GM19397 (cell line): ENCODE results near the gene PTAR1.

Experiments used
- ATAC-seq: cut with Tn5 transposase; IDR thresholded peaks from one replicate; pipeline ENCODE4 v1.9.1; 2021; ENCODE audit warnings: mild to moderate bottlenecking, moderate library complexity; ENCODE audit not compliant: unreplicated experiment

The PTAR1 gene

DNA sequence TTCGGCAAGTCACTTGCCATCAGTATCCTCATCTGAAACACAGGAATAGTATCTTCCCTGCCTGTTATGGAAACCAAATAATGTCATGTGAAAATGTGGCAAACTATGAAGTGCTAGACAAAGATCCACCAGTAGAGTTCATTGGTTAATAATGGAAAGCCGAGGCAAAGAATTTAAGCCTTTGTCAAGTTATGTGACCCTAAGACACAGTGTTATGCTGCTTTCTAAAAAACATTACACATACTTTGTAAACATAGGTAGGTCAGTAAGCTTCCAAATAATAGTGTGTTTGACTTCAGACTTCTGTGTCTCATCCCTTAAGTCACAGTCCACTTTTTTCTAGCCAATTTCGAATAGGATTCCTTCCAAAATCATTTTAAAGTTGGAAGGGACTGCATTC, 6.0 kb downstream of the PTAR1 start:
- ATAC-seq = no peak

DNA sequence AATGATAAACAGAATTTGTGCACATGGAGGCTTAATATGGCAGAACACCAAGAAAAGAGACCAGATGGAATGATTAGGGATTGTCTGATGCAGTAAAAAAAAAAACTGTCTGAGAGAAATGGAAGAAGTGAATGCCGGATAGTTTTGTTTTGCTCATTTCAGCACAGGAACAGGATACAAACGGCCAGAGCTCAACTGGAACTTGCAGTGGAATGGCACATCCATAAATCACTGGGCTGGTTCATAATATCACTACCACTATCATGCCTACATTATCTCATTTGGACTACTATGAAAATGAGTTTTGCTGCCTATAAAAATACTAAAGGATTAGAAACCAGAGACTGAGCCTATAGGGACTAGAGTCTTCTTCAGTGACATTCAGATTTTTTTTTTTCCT, 9.7 kb downstream of the PTAR1 start:
- no peak for ATAC-seq

DNA sequence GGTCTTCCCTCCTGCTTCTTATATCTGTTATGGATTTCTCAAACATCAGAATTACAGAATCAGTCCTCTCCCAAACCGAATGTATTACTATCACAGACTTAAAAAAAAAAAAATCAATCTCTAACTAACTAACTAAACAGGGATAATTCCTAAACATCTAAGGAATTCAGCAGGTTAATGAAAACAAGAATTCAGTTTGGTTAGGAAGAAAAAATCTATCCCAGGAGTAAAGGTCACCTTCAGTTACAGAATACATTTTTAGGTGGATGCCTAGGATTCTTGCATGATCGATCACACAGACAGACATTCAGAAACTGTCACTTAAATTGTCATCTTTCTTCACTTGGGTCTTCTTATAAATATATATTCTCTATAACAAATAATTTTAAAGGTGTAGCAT, 11.5 kb downstream of the PTAR1 start:
- ATAC-seq = no peak

DNA sequence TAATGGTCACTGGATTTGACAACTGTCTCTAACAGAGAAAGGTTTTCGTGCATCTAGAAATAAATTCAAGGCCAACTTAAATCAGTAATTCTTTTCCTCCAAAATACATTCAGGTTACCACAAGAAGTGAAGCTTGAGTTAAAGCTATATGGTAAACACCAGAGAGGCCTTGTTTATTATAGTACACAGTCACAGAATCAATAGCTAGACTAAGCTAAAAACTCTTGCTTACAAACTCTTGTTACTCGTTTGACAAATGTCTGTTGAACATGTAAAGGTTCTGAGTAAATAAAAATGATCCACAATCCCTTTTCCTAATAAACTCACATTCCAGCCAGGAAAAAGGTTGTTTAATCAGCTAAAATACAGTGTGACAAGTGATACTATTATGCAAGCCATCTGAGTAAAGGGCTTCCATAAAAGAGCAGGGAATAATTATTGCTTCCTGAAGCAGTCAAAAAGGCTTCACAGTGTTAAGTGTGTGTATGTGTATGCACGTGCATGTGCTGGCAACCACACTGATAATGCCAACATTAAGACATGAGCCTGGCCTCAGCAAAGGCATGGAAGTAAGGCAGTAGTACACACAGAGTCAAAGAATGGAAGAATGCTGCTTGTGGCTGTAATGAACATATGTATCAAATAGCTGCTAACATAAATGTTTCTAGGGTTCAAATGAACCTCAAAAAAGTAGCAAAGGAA, 12.8 kb downstream of the PTAR1 start:
- ATAC-seq = no peak

DNA sequence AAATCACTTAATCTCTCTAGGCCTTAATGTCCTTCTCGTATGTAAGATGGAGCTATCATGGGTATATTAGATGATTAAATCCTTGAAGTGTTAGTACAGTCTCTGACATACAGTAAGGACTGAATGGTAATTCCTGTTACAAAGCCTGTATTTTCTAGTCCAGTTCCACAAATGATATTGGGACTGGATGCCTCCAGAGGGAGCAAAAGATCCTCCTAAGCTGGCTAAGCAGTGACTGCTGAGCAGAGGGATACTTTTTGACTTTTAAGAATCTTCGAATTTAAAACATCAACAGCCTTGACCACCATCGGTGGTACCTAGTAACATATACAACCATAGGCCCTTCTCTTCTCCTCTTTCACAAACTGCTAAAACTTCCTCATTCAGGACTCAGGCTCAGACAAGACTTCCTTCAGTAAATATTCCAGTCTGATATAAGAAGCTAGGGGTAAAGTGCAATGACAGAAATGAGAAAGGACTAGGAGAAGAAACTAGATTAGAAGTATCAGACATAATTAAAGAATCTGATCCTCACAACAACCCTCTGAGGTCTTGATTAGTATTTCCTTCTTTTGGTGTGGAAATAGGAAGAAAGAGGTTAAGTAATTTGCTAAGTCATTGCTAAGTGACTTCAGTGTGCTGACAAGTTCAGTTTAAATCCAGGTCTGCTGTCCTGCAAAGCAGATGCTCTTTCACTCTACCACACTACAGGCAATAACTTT, 13.9 kb downstream of the PTAR1 start:
- no peak for ATAC-seq

DNA sequence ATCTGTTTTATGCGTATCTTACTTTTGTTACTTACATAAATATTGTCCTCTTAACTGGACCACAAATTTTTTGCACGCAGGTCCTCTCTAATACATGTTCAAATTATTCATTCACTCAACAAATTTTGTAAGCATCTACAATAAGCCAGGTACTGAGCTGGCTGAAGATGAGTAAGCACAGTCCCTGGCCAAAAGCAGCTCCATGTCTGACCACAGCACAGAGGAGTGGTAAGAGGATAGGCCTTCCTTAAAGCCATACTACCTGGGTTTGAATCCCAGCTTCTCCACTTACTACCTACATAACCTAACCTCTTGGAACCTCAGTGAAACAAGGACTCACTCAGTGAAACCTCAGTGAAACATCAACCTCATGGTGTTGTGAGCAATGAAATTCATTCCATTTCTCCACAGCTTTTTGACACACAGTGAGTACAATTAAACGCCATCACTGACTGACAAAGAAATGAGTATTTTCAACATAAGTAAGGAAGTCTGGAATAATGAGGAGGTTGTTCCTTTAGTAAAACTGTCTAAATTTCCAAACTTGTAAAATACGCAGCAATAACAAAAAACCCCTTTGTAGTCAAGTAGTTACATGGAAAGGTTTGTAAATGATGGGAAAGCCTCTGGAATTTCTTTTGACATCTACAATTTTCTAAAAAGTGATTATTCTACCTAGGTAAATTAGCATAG, 15.0 kb downstream of the PTAR1 start:
- ATAC-seq = no peak

DNA sequence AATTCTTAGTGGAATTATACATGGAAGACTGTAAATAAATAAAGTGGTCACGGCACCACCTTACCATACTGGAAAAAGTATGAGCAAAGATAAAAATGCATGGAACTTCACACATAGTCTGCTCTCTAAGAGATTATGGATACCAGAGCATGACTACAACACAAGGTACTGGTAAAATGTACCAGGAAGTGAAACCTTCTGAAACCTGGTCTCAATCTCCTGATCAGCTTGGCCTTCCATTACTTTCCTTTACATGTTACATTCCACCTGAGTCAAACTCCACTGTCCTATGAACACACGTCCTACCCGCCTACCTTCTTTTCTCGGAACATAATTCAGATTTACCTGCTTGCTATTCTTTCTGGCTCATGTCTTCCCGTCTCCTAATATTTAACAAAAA, 15.9 kb downstream of the PTAR1 start:
- no peak for ATAC-seq

DNA sequence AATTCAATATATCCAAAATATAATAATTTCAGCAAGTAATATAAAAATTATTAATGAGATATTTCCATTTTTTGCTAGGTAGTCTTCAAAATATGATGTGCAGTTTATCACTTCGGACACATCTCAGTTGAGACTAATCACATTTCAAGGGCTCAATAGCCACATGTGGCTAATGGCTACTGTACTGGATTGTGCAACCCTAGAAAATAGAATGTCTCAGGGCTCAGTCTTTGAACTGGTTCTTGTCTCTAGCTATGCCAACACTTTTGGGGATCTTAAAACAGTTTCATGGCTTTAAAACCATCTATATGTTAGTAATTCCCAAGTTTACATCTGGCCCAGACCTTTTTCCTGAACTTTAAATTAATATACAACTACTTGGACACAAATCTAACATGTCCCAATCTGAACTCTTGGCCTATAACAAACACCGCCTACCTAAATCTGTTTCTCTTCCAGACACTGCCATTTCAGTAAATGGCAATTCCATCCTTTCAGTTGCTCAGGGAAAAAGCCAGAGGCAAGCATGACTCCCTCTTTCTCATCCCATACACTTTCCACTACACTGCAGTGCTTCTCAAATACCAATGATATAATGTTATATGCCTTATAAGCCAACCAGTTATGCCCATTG, 18.8 kb downstream of the PTAR1 start:
- ATAC-seq = no peak

DNA sequence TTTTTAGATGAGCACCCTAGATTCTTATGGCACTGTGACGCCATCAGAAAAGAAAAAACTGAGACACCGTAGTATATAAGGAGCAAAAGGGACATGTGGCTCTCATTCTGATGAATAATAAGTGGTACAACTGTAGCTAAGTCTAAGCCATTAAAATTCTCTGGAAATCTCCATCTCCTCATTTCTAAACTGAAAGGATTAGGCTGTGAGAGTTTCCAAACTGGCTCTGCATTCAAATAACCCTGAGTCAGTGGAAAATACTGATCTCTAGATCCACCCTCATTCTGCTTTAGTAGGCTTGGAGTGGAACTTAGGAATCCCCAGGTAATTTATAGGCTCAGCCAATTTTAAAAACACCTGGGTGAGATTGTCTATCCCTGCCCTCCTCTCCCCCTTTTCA, 28.5 kb downstream of the PTAR1 start:
- no peak for ATAC-seq

DNA sequence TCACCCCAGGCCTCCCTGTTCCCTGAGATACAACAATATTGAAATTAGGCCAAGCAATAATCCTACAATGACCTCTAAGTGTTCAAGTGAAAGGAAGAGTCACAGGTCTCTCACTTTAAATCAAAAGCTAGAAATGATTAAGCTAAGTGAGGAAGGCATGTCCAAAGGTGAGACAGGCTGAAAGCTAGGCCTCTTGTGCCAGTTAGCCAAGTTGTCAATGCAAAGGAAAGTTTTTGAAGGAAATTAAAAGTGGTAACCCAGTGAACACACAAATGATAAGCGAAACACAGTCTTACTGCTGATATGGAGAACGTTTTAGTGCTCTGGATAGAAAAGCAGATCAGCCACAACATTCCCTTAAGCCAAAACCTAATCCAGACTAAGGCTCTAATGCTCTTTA, 39.8 kb downstream of the PTAR1 start:
- ATAC-seq = no peak

DNA sequence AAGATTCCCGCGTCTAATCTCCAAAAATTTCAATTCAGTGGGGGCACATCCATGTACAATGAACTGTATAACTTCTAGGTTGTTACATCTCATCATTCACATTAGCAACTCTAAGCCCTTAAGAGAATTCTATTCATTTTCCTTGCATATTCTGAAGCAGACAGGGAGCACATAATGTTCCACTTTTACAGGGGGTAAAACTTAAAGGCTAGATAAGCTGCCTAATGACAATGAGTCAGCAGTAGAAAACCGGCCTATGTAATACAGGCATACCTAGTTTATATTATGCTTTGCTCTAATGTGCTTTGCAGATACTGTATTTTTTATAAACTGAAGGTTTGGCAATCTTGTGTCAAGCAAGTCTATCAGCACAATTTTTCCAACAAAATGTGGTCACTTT, 40.4 kb downstream of the PTAR1 start:
- no peak for ATAC-seq

DNA sequence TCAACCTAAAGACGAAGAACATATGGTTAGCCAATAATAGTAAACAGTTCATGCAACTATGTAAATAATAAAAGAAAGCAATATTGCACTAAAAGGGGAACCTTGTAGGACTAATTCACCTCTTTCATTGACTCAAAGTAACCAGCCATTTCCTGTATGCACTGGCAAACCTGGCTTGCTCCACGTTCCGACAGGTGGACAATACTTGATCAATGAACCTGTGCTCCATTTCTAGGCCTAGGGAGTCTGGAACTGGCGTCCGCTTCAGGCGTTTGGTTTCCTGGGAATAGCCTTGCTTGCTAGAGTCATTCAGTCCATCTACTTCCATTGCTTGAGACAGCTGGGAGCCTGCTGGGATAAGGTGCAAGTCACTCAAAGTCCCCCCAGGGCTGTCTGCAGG, 41.6 kb downstream of the PTAR1 start:
- ATAC-seq = no peak

DNA sequence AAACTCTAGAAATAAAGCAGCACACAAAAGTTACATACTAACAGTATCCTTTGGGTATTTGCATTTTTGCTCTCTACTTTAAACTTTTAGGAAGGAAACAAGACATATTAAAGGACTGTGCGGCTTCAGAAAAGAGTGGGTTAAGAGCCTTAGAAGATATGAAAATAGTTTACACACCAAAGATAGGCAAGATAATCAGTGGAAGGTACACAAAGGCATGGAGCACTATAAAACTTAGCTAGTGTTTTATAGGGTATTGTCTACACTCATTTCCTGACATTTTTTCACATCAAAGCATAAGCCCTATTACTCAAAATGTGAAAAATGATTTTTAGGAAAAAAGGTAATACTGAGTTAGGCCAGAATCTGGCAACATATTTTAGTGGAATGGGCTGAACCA, 44.0 kb downstream of the PTAR1 start:
- no peak for ATAC-seq

DNA sequence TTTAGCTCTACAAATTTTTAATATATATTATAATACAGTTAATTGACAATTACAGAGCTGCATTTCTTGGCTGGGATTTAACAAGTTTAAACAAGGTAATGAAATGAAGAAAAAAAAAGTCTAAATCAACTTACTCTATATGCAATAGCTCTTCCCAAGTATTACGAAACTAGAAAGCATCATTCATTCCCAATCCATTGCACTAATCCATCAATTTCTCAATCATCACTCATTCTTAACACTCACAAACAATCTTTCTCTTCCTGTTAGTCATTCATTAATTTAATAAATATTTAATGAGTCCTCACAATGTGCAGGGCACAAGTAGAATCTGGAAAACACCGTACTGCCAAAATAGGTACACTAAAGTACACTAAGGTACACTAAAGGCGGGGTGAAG, 44.7 kb downstream of the PTAR1 start:
- ATAC-seq = no peak

DNA sequence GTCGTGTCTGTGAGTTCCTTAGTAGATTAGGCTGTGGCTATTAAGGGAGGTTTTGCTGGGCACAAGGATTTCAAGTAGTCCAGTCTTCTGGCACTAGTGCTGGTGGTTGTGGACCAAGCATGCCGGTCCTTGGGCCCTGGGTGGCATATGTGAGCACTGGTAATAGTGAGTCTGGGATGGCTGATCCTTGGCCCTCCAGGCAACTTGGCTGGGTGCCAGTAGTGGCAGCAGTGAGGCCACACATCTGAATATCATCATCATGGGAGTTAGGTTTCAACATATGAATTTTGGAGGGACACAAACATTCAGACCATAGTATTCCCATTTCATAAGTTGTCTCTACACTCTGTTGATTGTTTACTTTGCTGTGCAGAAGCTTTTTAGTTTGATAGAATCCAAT, 62.3 kb downstream of the PTAR1 start:
- ATAC-seq = no peak

DNA sequence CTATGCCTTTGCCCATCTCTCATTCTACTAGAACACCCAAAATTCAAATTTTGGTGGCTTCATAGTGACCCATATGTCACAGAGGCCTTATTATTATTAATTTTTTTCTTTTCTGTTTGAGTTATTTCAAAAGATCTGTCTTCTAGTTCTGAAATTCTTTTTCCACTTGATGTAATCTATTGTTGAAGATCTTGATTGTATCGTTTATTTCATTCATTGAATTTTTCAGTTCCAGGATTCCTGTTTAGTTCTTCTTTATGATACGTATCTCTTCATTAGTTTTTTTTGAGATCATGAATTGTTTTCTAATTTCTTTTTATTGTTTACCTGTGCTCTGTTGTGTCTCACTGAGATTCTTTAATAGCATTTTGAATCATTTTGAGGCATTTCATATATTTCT, 63.0 kb downstream of the PTAR1 start:
- ATAC-seq = no peak

DNA sequence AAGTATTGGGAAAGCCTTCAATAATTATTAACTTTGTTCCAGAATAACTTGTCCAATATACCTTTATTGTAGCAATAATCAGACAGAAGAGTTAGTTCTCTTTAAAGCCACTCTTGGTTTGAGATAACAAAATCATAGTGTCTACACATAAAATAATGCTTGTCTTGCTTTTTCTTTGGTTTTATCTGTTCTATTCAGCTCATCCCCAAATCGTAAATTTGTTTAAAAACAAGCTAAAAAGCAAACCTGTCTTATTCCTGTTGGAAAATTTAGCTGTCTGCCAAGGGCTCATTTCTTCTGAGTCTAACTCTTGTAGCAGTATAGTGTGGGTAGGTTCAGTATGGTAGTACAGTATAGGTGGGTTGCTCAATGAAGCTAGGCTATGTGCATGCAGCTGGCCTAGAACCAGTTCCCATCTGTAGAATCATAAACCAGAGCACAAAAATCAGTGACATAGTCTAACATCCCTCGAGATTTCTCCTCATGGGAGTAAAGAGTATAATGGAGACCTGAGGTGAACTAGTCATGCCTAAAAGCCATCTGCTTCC, 69.7 kb downstream of the PTAR1 start:
- no peak for ATAC-seq

DNA sequence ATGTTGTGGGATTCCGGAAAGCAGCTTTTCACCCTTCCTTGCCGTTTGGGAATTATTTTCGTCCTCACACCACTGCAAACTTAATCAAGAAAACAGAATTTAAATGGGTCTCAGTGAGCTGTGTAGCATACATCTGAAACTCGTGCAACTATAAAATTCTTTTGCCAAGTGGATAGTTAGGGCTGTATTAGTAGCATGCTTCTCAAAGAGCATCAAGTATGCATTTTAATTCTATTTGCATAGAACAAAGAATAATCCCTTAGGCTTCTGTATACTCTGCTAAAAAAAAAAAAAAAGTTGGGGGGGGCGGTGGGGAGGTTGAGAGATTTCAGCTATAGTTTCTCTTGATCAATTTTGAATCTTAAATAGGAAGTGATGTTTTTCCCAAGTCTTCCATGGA, 75.9 kb downstream of the PTAR1 start:
- no peak for ATAC-seq

DNA sequence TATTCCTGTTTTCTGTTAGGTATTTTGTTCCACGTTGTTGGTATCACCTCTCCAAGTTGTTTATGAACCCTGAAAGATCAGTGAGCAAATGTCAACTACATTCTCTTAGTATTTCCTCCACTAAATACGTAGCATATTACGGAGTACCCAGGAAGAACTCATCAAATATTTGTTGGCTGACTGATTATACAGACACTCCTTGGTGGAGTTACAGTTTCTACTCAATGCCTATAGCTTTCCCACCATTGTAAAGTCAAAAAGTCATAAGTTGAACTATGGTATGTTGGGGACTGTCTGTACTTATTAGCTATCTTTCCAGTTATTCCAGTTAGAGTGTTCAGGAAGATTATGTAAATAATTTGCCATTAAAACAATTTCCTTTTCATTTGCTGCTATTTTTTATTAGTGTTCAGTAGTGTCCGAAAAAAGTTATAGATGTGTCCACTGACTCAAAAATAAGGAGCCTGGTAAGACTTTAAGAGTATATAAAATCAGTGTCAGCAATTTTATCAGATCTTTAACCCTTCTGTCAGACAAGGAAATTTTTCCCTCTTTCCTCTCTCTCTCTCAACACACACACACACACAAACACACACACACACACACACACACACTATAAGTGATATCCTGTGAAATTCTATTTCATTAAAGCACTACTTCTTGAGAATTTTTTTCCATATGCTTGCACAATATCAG, 80.8 kb downstream of the PTAR1 start:
- no peak for ATAC-seq

DNA sequence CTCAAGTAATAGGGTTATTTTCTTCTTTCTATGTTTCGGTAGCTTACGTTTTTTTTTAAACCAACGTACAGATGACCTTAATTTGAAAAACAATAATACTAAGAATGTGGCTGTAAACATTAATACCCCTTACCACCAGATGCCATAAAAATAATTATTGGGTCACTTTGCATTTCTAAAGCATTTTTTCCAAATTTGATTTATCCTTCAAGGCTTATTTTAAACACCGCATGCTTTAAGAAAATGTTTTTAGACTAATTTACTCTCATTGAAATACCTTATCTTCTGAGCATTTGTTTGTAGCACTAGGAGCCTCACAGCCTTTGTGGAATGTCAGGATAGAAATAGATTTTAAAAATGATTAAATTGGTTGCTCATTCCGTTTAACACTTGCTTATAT, 81.9 kb downstream of the PTAR1 start:
- no peak for ATAC-seq

DNA sequence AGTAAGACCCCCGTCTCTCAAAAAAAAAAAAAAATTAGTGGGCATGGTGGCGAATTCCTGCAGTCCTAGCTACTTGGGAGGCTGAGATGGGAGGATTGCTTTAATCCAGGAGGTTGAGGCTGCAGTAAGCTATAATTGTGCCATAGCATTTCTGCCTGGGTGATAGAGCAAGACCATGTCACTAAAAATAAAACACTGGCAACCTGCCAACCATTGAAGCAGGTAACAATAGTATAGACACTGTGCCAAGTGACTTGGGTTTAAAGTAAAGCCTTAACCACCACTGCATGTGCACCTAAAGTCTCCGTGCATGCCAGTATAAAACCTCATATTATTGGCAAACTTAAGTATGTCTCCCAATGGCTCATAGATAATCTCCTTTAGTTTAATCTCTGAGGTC, 84.2 kb downstream of the PTAR1 start:
- no peak for ATAC-seq
